ENCODE measurements around the gene ADAM12. TPM values are rescaled to one million over a fixed set of nuclear protein-coding genes. Genes with fewer than 3 reads are reported as not detected.

Gene ADAM12
- total and polyA plus RNA-seq, 2 of the 13 experiments (the other 11 are each of a cell fraction or from before 2014, with no cell fraction given) = not detected

DNA sequence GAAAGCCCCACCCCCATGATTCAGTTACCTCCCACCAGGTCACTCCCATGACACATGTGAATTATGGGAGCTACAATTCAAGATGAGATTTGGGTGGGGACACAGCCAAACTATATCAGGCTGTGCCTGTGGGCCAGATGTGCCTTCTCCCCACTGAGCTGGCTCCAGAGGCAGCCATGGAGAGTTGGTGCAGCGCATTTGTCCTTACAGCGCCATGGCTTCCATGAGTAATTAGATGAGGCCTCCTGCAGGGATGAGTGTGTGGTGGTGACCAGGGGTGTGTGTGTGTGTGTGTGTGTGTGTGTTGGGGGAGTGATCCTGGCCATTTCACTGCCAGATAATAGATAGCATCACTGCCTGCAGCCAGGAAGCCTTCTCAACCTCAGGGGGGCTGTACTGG is 397.3 kb downstream of the ADAM12 start (continued):
- TF ChIP-seq, protein P1, sequence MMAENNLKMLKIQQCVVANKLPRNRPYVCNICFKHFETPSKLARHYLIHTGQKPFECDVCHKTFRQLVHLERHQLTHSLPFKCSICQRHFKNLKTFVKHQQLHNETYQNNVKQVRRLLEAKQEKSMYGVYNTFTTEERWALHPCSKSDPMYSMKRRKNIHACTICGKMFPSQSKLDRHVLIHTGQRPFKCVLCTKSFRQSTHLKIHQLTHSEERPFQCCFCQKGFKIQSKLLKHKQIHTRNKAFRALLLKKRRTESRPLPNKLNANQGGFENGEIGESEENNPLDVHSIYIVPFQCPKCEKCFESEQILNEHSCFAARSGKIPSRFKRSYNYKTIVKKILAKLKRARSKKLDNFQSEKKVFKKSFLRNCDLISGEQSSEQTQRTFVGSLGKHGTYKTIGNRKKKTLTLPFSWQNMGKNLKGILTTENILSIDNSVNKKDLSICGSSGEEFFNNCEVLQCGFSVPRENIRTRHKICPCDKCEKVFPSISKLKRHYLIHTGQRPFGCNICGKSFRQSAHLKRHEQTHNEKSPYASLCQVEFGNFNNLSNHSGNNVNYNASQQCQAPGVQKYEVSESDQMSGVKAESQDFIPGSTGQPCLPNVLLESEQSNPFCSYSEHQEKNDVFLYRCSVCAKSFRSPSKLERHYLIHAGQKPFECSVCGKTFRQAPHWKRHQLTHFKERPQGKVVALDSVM (CRISPR knock-in tag; IDR thresholded peaks at IDR 0.05) = no peak
- no peak for TF ChIP-seq ZNF460 (CRISPR knock-in tag; IDR thresholded peaks at IDR 0.05; ENCODE audit: borderline replicate concordance)
- no peak for TF ChIP-seq ZNF547 (CRISPR knock-in tag; IDR thresholded peaks at IDR 0.05)
- TF ChIP-seq ERF (CRISPR knock-in tag; IDR thresholded peaks at IDR 0.05) = no peak

DNA sequence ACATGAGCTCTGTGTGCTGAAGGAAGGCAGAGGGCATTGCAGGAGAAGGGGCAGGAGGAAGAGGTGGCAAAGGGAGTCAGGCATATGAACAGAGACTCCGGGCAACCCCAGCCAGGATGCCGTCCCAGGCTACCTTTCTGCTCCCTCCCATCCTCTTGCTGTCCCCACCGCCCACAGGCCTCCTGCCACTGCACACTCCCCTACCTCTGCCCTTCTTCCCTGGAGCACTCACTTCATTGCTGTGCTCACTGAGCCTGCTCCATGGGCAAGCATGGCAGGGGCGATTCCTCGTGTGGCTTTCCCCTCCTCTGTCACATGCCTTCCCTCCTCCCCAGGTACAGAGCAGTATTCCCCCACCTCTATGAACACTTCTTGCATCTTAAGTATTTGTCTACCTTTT is 398.5 kb downstream of the ADAM12 start:
- BruUV-seq (replicated peaks) = no TSS peak

More for the DNA sequence above, 398.5 kb downstream of the ADAM12 start:
- no peaks in the 10 kb centered on the region for H3K9me3 ChIP-seq (ENCODE audit: low read length)
- H4K20me1 ChIP-seq (ENCODE audit: insufficient read depth, low read length) = no peaks in the 10 kb centered on the region
- H3K4me1 ChIP-seq (ENCODE audit: insufficient read depth, low read length) = no peaks in the 10 kb centered on the region
- intact Hi-C loops (cut with micrococcal nuclease; ENCODE audit: unreplicated experiment) (no loop called here), in situ Hi-C loops (cut with HindIII; ENCODE audit: extremely low pct_ligation_motif_present, low pct_unique_long_range_greater_than_20kb) (loop anchor here (5.0 to 25.0 kb wide), 3 partner anchors 398 to 755 kb away; partner anchors contain the start of gene ADAM12)
- no peak for DNase-seq (ENCODE audit: low spot score)
- no peaks in the 10 kb centered on the region for H3K36me3 ChIP-seq (replicated peaks in 1 of 2; ENCODE audit: control insufficient read depth in 1 of 2, insufficient read depth in 2 of 2, low read length in 2 of 2)
- no peak overlapping the region for H2AFZ ChIP-seq (ENCODE audit: low read length)
- no peak for ATAC-seq
- no peak for TF ChIP-seq ZNF496 (CRISPR knock-in tag; IDR thresholded peaks at IDR 0.05; ENCODE audit: insufficient replicate concordance)
- no peak for TF ChIP-seq TCF12 (IDR thresholded peaks at IDR 0.05)
- TF ChIP-seq TCF12 (CRISPR knock-in tag; IDR thresholded peaks at IDR 0.05) = no peak
- TF ChIP-seq ZNF619 (CRISPR knock-in tag; IDR thresholded peaks at IDR 0.05) = no peak
- no peak for TF ChIP-seq ZMYM2 (CRISPR knock-in tag; IDR thresholded peaks at IDR 0.05)
- no peak for TF ChIP-seq TOPORS (CRISPR knock-in tag; IDR thresholded peaks at IDR 0.05)
- TF ChIP-seq ZNF564 (CRISPR knock-in tag; IDR thresholded peaks at IDR 0.05) = no peak
- TF ChIP-seq, protein P2, sequence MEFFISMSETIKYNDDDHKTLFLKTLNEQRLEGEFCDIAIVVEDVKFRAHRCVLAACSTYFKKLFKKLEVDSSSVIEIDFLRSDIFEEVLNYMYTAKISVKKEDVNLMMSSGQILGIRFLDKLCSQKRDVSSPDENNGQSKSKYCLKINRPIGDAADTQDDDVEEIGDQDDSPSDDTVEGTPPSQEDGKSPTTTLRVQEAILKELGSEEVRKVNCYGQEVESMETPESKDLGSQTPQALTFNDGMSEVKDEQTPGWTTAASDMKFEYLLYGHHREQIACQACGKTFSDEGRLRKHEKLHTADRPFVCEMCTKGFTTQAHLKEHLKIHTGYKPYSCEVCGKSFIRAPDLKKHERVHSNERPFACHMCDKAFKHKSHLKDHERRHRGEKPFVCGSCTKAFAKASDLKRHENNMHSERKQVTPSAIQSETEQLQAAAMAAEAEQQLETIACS (CRISPR knock-in tag; IDR thresholded peaks at IDR 0.05) = no peak
- no peak for TF ChIP-seq MXD4 (CRISPR knock-in tag; IDR thresholded peaks at IDR 0.05)
- TF ChIP-seq ZNF431 (CRISPR knock-in tag; IDR thresholded peaks at IDR 0.05; ENCODE audit: borderline replicate concordance, low read depth) = no peak
- no peak for TF ChIP-seq NRL (CRISPR knock-in tag; IDR thresholded peaks at IDR 0.05; ENCODE audit: borderline replicate concordance)
- no peak for TF ChIP-seq ZNF484 (CRISPR knock-in tag; IDR thresholded peaks at IDR 0.05; ENCODE audit: borderline replicate concordance, low read depth)
- no peak for TF ChIP-seq ZNF678 (CRISPR knock-in tag; IDR thresholded peaks at IDR 0.05)
- no peak for TF ChIP-seq ZFY (CRISPR knock-in tag; IDR thresholded peaks at IDR 0.05)
- TF ChIP-seq KLF12 (CRISPR knock-in tag; IDR thresholded peaks at IDR 0.05; ENCODE audit: borderline replicate concordance) = no peak
- 17% methylated on average over 4 of the region's 5 CpGs for WGBS (ENCODE audit: low lambda C conversion rate)
- POLR2A ChIA-PET = no interaction called here
- peaks cover 3 to 27% of the 10 kb centered on the region in 2 experiments; a peak in 4 of 5 replicates for H3K27me3 ChIP-seq (ENCODE audit: control insufficient read depth in 1 of 2, insufficient read depth in 2 of 2, low read length in 2 of 2)
- H3K4me2 ChIP-seq (ENCODE audit: low read depth, low read length) = no peak overlapping the region
- no peak overlapping the region for H3K27ac ChIP-seq (ENCODE audit: extremely low read length, insufficient read depth, low read length)
- CTCF ChIA-PET (ENCODE audit: low intra/inter-chr PET ratio, low total read pairs) = no interaction called here
- no peak overlapping the region for H3K4me3 ChIP-seq (replicated peaks in 1 of 3; ENCODE audit: insufficient read depth in 1 of 3, low read depth in 2 of 3, low read length in 3 of 3)
- FAIRE-seq = no peak
- no peak overlapping the region for H3K9ac ChIP-seq (ENCODE audit: insufficient read depth, low read depth, low read length)
- H3K79me2 ChIP-seq (ENCODE audit: insufficient read depth, low read length) = no peaks in the 10 kb centered on the region
